ENCODE measurements around the gene NACA2. TPM values are rescaled to one million over a fixed set of nuclear protein-coding genes. Genes with fewer than 3 reads are reported as not detected.

The NACA2 gene
- total RNA-seq, 1 experiment from 2014 or later: not detected

DNA sequence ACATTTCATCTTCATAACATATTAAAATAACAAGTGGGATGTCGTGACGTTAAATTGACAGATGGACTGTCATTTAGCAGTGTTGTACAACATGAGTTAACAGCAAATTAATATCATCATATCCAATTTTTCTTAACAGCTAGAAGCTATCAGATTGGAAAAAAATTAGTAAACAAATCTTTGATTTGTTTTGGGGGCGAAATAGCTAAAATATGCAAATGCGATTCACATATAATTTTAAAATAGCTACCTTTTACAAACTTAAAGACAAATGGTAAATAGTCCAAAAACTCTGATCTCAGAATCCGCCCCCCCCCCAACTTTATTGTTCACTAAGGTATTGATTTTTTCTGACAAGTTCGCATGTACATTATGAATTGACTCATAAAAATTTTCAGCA, 20.3 kb upstream of the NACA2 start:
- ATAC-seq (no peak), DNase-seq (ENCODE audit: low read depth, low spot score) (no peak)
- H3K9me2 ChIP-seq (ENCODE audit: insufficient read depth): no peaks in the 10 kb centered on the region
- no peaks in the 10 kb centered on the region for H3K36me3 ChIP-seq (ENCODE audit: control insufficient read depth in 1 of 2, insufficient read depth in 2 of 2, low read length in 2 of 2)
- no peak overlapping the region for H3K4me2 ChIP-seq (ENCODE audit: low read length)
- H3K27me3 ChIP-seq (ENCODE audit: insufficient read depth, low read length): no peaks in the 10 kb centered on the region
- no peaks in the 10 kb centered on the region for H3K9me3 ChIP-seq (ENCODE audit: control insufficient read depth in 1 of 2, insufficient read depth in 1 of 2, low read depth in 1 of 2, low read length in 2 of 2)
- H3K9ac ChIP-seq (ENCODE audit: low read length): no peak overlapping the region
- peaks cover 0 to 5% of the 10 kb centered on the region in 2 experiments; a peak in 3 of 4 replicates for H3K4me1 ChIP-seq (ENCODE audit: control insufficient read depth in 1 of 2, insufficient read depth in 2 of 2, low read length in 2 of 2)
- ChIA-PET CTCF (interaction anchor here (1.1 to 1.2 kb wide), 2 partner anchors 28 to 498 kb away, joined by 3 read pairs; no protein-coding TSS in a partner anchor), RAD21 (ENCODE audit: low non-redundant PET in 1 of 2, low total read pairs in 2 of 2, uncharacterized antibody in 2 of 2, unreplicated experiment in 2 of 2) (no interaction called here), POLR2A (no interaction called here)
- no peak overlapping the region for H3K27ac ChIP-seq (ENCODE audit: low read depth, low read length)
- TF ChIP-seq CEBPB (IDR thresholded peaks at IDR 0.05; ENCODE audit: low read depth) (no peak), CBX3 (IDR thresholded peaks at IDR 0.05; ENCODE audit: low read depth) (no peak), EZH2phosphoT487 (IDR thresholded peaks at IDR 0.05; ENCODE audit: borderline replicate concordance) (no peak), FOSL1 (IDR thresholded peaks at IDR 0.05; ENCODE audit: low read depth) (no peak), ELF1 (IDR thresholded peaks at IDR 0.05; ENCODE audit: borderline replicate concordance, low read depth) (no peak), EGR1 (IDR thresholded peaks at IDR 0.05; ENCODE audit: low read depth) (no peak), SRF (IDR thresholded peaks at IDR 0.05; ENCODE audit: low read depth) (no peak), SP1 (IDR thresholded peaks at IDR 0.05; ENCODE audit: low read depth) (no peak), JUND (IDR thresholded peaks at IDR 0.05) (no peak), EZH2 (IDR thresholded peaks at IDR 0.05) (no peak), TCF7L2 (IDR thresholded peaks at IDR 0.05; ENCODE audit: borderline replicate concordance, extremely low read depth, insufficient read depth, insufficient read length) (no peak)
- TF ChIP-seq, protein P1, sequence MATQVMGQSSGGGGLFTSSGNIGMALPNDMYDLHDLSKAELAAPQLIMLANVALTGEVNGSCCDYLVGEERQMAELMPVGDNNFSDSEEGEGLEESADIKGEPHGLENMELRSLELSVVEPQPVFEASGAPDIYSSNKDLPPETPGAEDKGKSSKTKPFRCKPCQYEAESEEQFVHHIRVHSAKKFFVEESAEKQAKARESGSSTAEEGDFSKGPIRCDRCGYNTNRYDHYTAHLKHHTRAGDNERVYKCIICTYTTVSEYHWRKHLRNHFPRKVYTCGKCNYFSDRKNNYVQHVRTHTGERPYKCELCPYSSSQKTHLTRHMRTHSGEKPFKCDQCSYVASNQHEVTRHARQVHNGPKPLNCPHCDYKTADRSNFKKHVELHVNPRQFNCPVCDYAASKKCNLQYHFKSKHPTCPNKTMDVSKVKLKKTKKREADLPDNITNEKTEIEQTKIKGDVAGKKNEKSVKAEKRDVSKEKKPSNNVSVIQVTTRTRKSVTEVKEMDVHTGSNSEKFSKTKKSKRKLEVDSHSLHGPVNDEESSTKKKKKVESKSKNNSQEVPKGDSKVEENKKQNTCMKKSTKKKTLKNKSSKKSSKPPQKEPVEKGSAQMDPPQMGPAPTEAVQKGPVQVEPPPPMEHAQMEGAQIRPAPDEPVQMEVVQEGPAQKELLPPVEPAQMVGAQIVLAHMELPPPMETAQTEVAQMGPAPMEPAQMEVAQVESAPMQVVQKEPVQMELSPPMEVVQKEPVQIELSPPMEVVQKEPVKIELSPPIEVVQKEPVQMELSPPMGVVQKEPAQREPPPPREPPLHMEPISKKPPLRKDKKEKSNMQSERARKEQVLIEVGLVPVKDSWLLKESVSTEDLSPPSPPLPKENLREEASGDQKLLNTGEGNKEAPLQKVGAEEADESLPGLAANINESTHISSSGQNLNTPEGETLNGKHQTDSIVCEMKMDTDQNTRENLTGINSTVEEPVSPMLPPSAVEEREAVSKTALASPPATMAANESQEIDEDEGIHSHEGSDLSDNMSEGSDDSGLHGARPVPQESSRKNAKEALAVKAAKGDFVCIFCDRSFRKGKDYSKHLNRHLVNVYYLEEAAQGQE (IDR thresholded peaks at IDR 0.05; ENCODE audit: low read depth): no peak
- TF ChIP-seq, protein P2, sequence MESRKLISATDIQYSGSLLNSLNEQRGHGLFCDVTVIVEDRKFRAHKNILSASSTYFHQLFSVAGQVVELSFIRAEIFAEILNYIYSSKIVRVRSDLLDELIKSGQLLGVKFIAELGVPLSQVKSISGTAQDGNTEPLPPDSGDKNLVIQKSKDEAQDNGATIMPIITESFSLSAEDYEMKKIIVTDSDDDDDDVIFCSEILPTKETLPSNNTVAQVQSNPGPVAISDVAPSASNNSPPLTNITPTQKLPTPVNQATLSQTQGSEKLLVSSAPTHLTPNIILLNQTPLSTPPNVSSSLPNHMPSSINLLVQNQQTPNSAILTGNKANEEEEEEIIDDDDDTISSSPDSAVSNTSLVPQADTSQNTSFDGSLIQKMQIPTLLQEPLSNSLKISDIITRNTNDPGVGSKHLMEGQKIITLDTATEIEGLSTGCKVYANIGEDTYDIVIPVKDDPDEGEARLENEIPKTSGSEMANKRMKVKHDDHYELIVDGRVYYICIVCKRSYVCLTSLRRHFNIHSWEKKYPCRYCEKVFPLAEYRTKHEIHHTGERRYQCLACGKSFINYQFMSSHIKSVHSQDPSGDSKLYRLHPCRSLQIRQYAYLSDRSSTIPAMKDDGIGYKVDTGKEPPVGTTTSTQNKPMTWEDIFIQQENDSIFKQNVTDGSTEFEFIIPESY (IDR thresholded peaks at IDR 0.05; ENCODE audit: extremely low read depth, insufficient replicate concordance, low read length): no peak
- H3K4me3 ChIP-seq (replicated peaks in 1 of 2; ENCODE audit: low read depth in 1 of 2, low read length in 2 of 2): no peak overlapping the region
- no peaks in the 10 kb centered on the region for H4K20me1 ChIP-seq (ENCODE audit: insufficient read depth)
- BruUV-seq (replicated peaks): no TSS peak
- H3K79me2 ChIP-seq (ENCODE audit: insufficient read depth, low read length): no peaks in the 10 kb centered on the region
- H2AFZ ChIP-seq (ENCODE audit: low read depth, low read length, poor library complexity, severe bottlenecking): no peak overlapping the region
- intact Hi-C loops (cut with micrococcal nuclease): no loop called here
